Neural cell (in vitro differentiated cells): ENCODE results near the gene PHF12.

Source experiments
- EP300 ChIP-seq: fragments of 450-650 bp; conservative IDR thresholded peaks from 2 replicates; pipeline ENCODE4 v1.6.1; 2014; ENCODE audit warnings: antibody characterized with exemption, mild to moderate bottlenecking, moderate library complexity; ENCODE audit not compliant: poor library complexity, severe bottlenecking
- EZH2 ChIP-seq: fragments of 200-600, 300-800 bp; shearing (Covaris generic), sonication (generic); IDR thresholded peaks from 2 replicates; pipeline ENCODE4 v1.6.1; 2014; ENCODE audit warnings: antibody characterized with exemption, low read length, borderline replicate concordance, mild to moderate bottlenecking; ENCODE audit not compliant: insufficient read depth, poor library complexity, severe bottlenecking
- MXI1 ChIP-seq: fragments of 450-650 bp; conservative IDR thresholded peaks from 2 replicates; pipeline ENCODE4 v1.6.1; 2014; ENCODE audit warnings: antibody characterized with exemption, mild to moderate bottlenecking; ENCODE audit not compliant: poor library complexity, severe bottlenecking
- POLR2AphosphoS5 ChIP-seq: IDR thresholded peaks from 2 replicates; pipeline ENCODE4 v1.6.1; 2012
- RAD21 ChIP-seq: fragments of 450-650 bp; conservative IDR thresholded peaks from 2 replicates; pipeline ENCODE4 v1.6.1; 2014; ENCODE audit warnings: antibody characterized with exemption, mild to moderate bottlenecking, moderate library complexity
- SMC3 ChIP-seq: fragments of 450-650 bp; conservative IDR thresholded peaks from 2 replicates; pipeline ENCODE4 v1.6.1; 2014; ENCODE audit warnings: antibody characterized with exemption, mild to moderate bottlenecking, moderate library complexity; ENCODE audit not compliant: poor library complexity
- TF ChIP-seq, protein P1 (sequence below): fragments of 450-650 bp; IDR thresholded peaks from 2 replicates; pipeline ENCODE4 v1.5.1; 2014; ENCODE audit warnings: antibody characterized with exemption, mild to moderate bottlenecking, moderate library complexity; ENCODE audit not compliant: poor library complexity, severe bottlenecking

GRCh38 chr17:28973425-28973824 is 22.1 kb upstream of the PHF12 start:
- TF ChIP-seq, protein P1, sequence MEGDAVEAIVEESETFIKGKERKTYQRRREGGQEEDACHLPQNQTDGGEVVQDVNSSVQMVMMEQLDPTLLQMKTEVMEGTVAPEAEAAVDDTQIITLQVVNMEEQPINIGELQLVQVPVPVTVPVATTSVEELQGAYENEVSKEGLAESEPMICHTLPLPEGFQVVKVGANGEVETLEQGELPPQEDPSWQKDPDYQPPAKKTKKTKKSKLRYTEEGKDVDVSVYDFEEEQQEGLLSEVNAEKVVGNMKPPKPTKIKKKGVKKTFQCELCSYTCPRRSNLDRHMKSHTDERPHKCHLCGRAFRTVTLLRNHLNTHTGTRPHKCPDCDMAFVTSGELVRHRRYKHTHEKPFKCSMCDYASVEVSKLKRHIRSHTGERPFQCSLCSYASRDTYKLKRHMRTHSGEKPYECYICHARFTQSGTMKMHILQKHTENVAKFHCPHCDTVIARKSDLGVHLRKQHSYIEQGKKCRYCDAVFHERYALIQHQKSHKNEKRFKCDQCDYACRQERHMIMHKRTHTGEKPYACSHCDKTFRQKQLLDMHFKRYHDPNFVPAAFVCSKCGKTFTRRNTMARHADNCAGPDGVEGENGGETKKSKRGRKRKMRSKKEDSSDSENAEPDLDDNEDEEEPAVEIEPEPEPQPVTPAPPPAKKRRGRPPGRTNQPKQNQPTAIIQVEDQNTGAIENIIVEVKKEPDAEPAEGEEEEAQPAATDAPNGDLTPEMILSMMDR, result no peak
- no peak for TF ChIP-seq EP300
- TF ChIP-seq EZH2, result no peak
- no peak for TF ChIP-seq POLR2AphosphoS5
- TF ChIP-seq MXI1, result no peak
- no peak for TF ChIP-seq SMC3
- TF ChIP-seq RAD21, result no peak
